Esophagus squamous epithelium (tissue), 5 donors: Measurements from ENCODE around the gene NUDT21. TPM values are rescaled to one million over a fixed set of nuclear protein-coding genes. Genes with fewer than 3 reads are reported as not detected.

Experiments used
- DNase-seq: peaks from one replicate; lab custom pipeline; 2025; lab: John Stamatoyannopoulos, UW
- H3K27ac ChIP-seq, 4 donors: fragments of 200-600 bp; sonication (generic); one replicate each; pipeline ENCODE4 v1.5.1; 2016 to 2019; ENCODE audit warnings: mild to moderate bottlenecking in 1 of 4
- H3K27me3 ChIP-seq, 4 donors: fragments of 200-600 bp; sonication (generic); 1 replicate in 3 of 4; 2 replicates in 1 of 4; pipeline versions ENCODE4 v1.5.1 to v1.6.0; 2017 to 2021; ENCODE audit warnings: antibody characterized with exemption in 1 of 4
- H3K36me3 ChIP-seq, 3 donors: fragments of 200-600 bp; sonication (generic); one replicate each; pipeline ENCODE4 v1.5.1; 2016 to 2019
- H3K4me1 ChIP-seq, 3 donors: fragments of 200-600 bp; sonication (generic); one replicate each; pipeline ENCODE4 v1.5.1; 2017 to 2019
- H3K4me3 ChIP-seq, 4 donors: fragments of 200-600 bp; sonication (generic); 1 replicate in 3 of 4; 2 replicates in 1 of 4; pipeline ENCODE4 v1.5.1; 2016 to 2019; ENCODE audit warnings: mild to moderate bottlenecking in 2 of 4, moderate library complexity in 1 of 4
- H3K9me3 ChIP-seq, 3 donors: fragments of 200-600 bp; sonication (generic); one replicate each; pipeline ENCODE4 v1.5.1; 2016 to 2019
- CTCF ChIP-seq, 6 experiments: fragments of 450-650 bp in 4 of 6; fragments of 200-600 bp in 2 of 6; sonication (generic) in 2 of 6; IDR thresholded peaks; one replicate each; pipeline ENCODE4 v1.5.1; 2016 to 2019; ENCODE audit warnings: antibody characterized with exemption in 6 of 6, mild to moderate bottlenecking in 4 of 6, moderate library complexity in 4 of 6
- POLR2A ChIP-seq, 4 donors: fragments of 450-650 bp; IDR thresholded peaks; one replicate each; pipeline ENCODE4 v1.6.1; 2017; ENCODE audit warnings: antibody characterized with exemption in 4 of 4, mild to moderate bottlenecking in 4 of 4, moderate library complexity in 3 of 4
- WGBS, 2 donors: methylation state at CpG; one replicate each; pipeline ENCODE4 v1.1.5; 2018; 5-methylcytosine and 5-hydroxymethylcytosine counted together
- intact Hi-C: fragments of 100-400 bp; cut with DNase I; formaldehyde crosslinking; loops from one replicate; pipeline ENCODE4 v1.15.0; 2022
- total RNA-seq, 4 donors: library from RNA; depleted of rRNA; stranded (reverse); fragments of >200 nt; gene quantifications; one replicate each; pipeline ENCODE4 v1.1.0, GENCODE V29; 2016
- donor health status: DM: yes; HTN: yes; CAD: no.

Gene NUDT21
- total RNA-seq, 4 donors from 2014 or later = 39.4 to 55.5 (median 48.2) TPM

- intact Hi-C loops = no loop called here
- Histone ChIP-seq H3K9me3 (no peaks in the 10 kb centered on the region), H3K4me1 (peaks cover 0 to under 1% (median 0%) of the 10 kb centered on the region in 3 donors), H3K27ac (no peak overlapping the region), H3K27me3 (no peaks in the 10 kb centered on the region), H3K4me3 (no peak overlapping the region), H3K36me3 (peaks cover 0 to 76% (median 0%) of the 10 kb centered on the region in 3 donors)
- TF ChIP-seq CTCF (IDR thresholded peaks at IDR 0.05) = no peak
- 48 to 79% methylated on average over 5 of the region's 5 CpGs for WGBS, 2 donors
- no peak for DNase-seq
These were observed 36.9 kb upstream of the NUDT21 start for GRCh38 chr16:56488035-56488434.

GRCh38 chr16:56483394-56483793 lies 32.3 kb upstream of the NUDT21 start:
- H3K9me3 ChIP-seq = no peaks in the 10 kb centered on the region
- intact Hi-C loops = no loop called here
- no peak for TF ChIP-seq POLR2A (IDR thresholded peaks at IDR 0.05)
- TF ChIP-seq CTCF (IDR thresholded peaks at IDR 0.05) = no peak
- H3K27ac ChIP-seq = no peak overlapping the region
- peaks cover 0 to 24% (median 0%) of the 10 kb centered on the region in 3 donors for H3K4me1 ChIP-seq
- no peaks in the 10 kb centered on the region for H3K27me3 ChIP-seq
- no peak overlapping the region for H3K4me3 ChIP-seq
- peaks cover 0 to 85% (median 0%) of the 10 kb centered on the region in 3 donors for H3K36me3 ChIP-seq
- no peak for DNase-seq

DNA sequence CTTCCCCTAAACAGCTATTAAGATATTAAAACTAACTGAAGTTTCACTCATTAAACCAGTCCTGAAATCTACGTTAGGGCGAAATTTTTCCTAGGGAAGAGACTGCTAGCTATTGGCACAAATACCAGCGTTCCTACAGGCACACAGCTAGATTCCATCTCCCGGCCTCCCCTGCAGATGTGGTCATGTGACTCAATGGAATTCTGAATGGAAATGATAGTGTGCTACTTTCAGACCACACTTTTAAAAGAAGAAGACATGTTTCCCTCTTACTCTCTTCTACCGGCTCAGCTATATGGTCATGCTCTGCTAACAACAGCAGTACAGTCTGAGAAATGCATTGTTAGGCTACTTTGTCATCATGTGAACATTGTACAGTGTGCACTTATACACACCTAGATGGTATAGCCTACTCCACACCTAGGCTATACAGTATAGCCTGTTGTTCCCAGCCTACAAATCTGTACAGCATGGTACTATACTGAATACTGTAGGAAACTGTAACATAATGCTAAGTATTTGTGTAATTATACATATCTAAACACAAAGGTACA lies 31.6 kb upstream of the NUDT21 start:
- intact Hi-C loops = no loop called here
- Histone ChIP-seq H3K36me3 (peaks cover 0 to 92% (median 0%) of the 10 kb centered on the region in 3 donors), H3K9me3 (no peaks in the 10 kb centered on the region), H3K27me3 (no peaks in the 10 kb centered on the region), H3K4me1 (peaks cover 0 to 24% (median 0%) of the 10 kb centered on the region in 3 donors), H3K27ac (no peak overlapping the region), H3K4me3 (no peak overlapping the region)
- DNase-seq = no peak
- TF ChIP-seq CTCF (IDR thresholded peaks at IDR 0.05) = no peak
- no peak for TF ChIP-seq POLR2A (IDR thresholded peaks at IDR 0.05)
- WGBS, 2 donors = 87% methylated on average over 5 of the region's 5 CpGs

- H3K9me3 ChIP-seq = no peaks in the 10 kb centered on the region
- intact Hi-C loops = no loop called here
- WGBS, 2 donors = 77 to 100% methylated on average over 2 of the region's 2 CpGs
- H3K4me3 ChIP-seq = no peak overlapping the region
- no peaks in the 10 kb centered on the region for H3K27me3 ChIP-seq
- TF ChIP-seq POLR2A (IDR thresholded peaks at IDR 0.05) (no peak), CTCF (IDR thresholded peaks at IDR 0.05) (no peak)
- peaks cover 0 to 24% (median 0%) of the 10 kb centered on the region in 3 donors for H3K4me1 ChIP-seq
- H3K27ac ChIP-seq = peak overlapping the region in 2 of 4 donors; percentile 31 to 42
- H3K36me3 ChIP-seq = peaks cover 0 to 100% (median 0%) of the 10 kb centered on the region in 3 donors
- no peak for DNase-seq
These were observed 30.5 kb upstream of the NUDT21 start for GRCh38 chr16:56481468-56482122.

- TF ChIP-seq CTCF (IDR thresholded peaks at IDR 0.05) (no peak), POLR2A (IDR thresholded peaks at IDR 0.05) (no peak)
- whole genome bisulfite sequencing, 2 donors = 74 to 76% methylated on average over 7 of the region's 7 CpGs
- H3K36me3 ChIP-seq = peaks cover 0 to 100% (median 3%) of the 10 kb centered on the region in 3 donors
- no peak for DNase-seq
- intact Hi-C loops = no loop called here
- H3K4me1 ChIP-seq = peaks cover 0 to 24% (median 0%) of the 10 kb centered on the region in 3 donors
- H3K4me3 ChIP-seq = no peak overlapping the region
- no peaks in the 10 kb centered on the region for H3K27me3 ChIP-seq
- no peaks in the 10 kb centered on the region for H3K9me3 ChIP-seq
- peak overlapping the region in 2 of 4 donors; percentile 31 to 42 for H3K27ac ChIP-seq
These were observed 29.8 kb upstream of the NUDT21 start for GRCh38 chr16:56480776-56481467.
